HG03108 (cell line): ENCODE results near the gene DDX20.
A peak's percentile ranks its signal among the peaks of the same experiment; 100 is the strongest.

ENCODE experiments used
- ATAC-seq: cut with Tn5 transposase; IDR thresholded peaks from one replicate; pipeline ENCODE4 v1.9.1; 2021; ENCODE audit warnings: moderate library complexity; ENCODE audit not compliant: unreplicated experiment

The DDX20 gene

GRCh38 chr1:111747282-111747734 is 8.4 kb upstream of the DDX20 start:
- ATAC-seq = peak; percentile 46

GRCh38 chr1:111747947-111748346 is 7.8 kb upstream of the DDX20 start:
- no peak for ATAC-seq

- ATAC-seq = no peak
Measured at GRCh38 chr1:111749628-111750027, 6.1 kb upstream of the DDX20 start.

- ATAC-seq = no peak
Measured at GRCh38 chr1:111750856-111751255, 4.8 kb upstream of the DDX20 start.

GRCh38 chr1:111751906-111752575 is 3.7 kb upstream of the DDX20 start:
- ATAC-seq = no peak

- ATAC-seq = peak; percentile 7
Measured at GRCh38 chr1:111754984-111755330, 744 bp upstream of the DDX20 start.

- ATAC-seq = peak; percentile 1
Measured at GRCh38 chr1:111756124-111756513, 418 bp downstream of the DDX20 start.

GRCh38 chr1:111758373-111758772 is 2.7 kb downstream of the DDX20 start:
- no peak for ATAC-seq

GRCh38 chr1:111761717-111762116 is 6.0 kb downstream of the DDX20 start:
- no peak for ATAC-seq

GRCh38 chr1:111762332-111762731 is 6.6 kb downstream of the DDX20 start:
- no peak for ATAC-seq

GRCh38 chr1:111768023-111768422 is 12.3 kb downstream of the DDX20 start:
- ATAC-seq = no peak

- ATAC-seq = no peak
Measured at GRCh38 chr1:111768625-111769024, 12.9 kb downstream of the DDX20 start.

- ATAC-seq = no peak
Measured at GRCh38 chr1:111769517-111770146, 13.9 kb downstream of the DDX20 start.

GRCh38 chr1:111770916-111771315 is 15.2 kb downstream of the DDX20 start:
- ATAC-seq = no peak

- no peak for ATAC-seq
Measured at GRCh38 chr1:111775966-111776365, 20.3 kb downstream of the DDX20 start.

- ATAC-seq = no peak
Measured at GRCh38 chr1:111776391-111776790, 20.7 kb downstream of the DDX20 start.

GRCh38 chr1:111776861-111777260 is 21.2 kb downstream of the DDX20 start:
- ATAC-seq = no peak

- no peak for ATAC-seq
Measured at GRCh38 chr1:111777301-111777700, 21.6 kb downstream of the DDX20 start.

GRCh38 chr1:111778066-111778465 is 22.4 kb downstream of the DDX20 start:
- no peak for ATAC-seq

GRCh38 chr1:111778541-111779051 is 22.9 kb downstream of the DDX20 start:
- ATAC-seq = no peak

GRCh38 chr1:111779546-111779945 is 23.8 kb downstream of the DDX20 start:
- no peak for ATAC-seq

- no peak for ATAC-seq
Measured at GRCh38 chr1:111784273-111784901, 28.7 kb downstream of the DDX20 start.
